Measurements from ENCODE around the gene KANSL1.
"Not testable (repeated sequence)": the region's sequence is repeated elsewhere in the genome, so short reads cannot be mapped to it uniquely, and the experiment has no call there.

KANSL1 gene

DNA sequence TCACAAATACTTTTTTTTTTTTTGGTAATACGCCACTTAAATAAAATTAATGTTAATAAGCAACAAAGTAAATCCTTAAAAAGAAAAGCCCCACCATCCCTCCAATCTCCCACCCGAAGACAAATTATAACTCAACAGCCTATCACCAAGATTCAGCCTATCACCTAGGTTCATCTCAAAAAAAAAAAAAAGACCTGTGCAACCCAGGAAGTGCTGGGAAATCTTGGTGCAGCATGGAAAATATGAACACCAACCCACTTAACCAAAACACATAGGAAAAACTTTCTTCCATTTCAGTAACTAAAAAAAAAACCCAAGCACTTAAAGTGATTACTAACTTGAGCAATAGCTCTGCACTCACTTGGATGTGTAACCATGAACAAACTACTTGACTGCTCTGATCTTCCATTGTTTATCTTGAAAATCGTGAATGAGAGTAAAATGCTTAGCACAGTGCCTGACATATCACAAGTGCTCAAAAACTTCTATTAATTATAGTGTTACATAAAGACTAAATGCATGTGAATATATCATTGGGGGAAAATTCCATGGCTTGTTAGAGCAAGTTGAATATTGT, 103.8 kb downstream of the KANSL1 start:
- H3K27ac ChIP-seq = no peak overlapping the region
- no peaks in the 10 kb centered on the region for H3K27me3 ChIP-seq
- H3K4me2 ChIP-seq = no peak overlapping the region
- H3K36me3 ChIP-seq = peaks cover 77% of the 10 kb centered on the region
- H3K9me3 ChIP-seq = no peaks in the 10 kb centered on the region
- no peak overlapping the region for H3K4me3 ChIP-seq
- TF ChIP-seq Cebpa-rat (IDR thresholded peaks at IDR 0.05) = no peak
- H3K9ac ChIP-seq = no peak overlapping the region
- H3K4me1 ChIP-seq = no peaks in the 10 kb centered on the region
- H4K20me1 ChIP-seq = peaks cover 97% of the 10 kb centered on the region

DNA sequence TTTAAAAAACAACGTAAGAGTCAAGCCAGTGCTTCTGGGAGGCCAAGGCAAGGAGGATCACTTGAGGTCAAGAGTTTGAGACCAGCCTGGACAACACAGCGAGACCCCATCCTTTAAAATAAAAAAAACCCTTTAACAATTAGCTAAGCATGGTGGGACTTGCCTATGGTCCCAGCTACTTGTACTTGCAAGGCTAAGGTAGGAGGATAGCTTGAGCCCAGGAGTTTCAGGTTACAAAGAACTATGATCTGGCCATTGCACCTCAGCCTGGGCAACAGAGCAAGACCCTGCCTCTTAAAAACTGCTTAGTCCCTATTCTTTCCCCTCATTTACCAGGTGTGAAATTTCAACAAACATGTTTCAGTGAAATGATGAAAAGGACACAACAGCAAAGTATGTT, 104.6 kb downstream of the KANSL1 start:
- Histone ChIP-seq H4K20me1 (peaks cover 97% of the 10 kb centered on the region), H3K27ac (no peak overlapping the region), H3K4me3 (no peak overlapping the region), H3K4me1 (no peaks in the 10 kb centered on the region), H3K27me3 (no peaks in the 10 kb centered on the region), H3K9ac (no peak overlapping the region), H3K36me3 (peaks cover 77% of the 10 kb centered on the region), H3K4me2 (no peak overlapping the region), H3K9me3 (no peaks in the 10 kb centered on the region)
- no peak for TF ChIP-seq Cebpa-rat (IDR thresholded peaks at IDR 0.05)

DNA sequence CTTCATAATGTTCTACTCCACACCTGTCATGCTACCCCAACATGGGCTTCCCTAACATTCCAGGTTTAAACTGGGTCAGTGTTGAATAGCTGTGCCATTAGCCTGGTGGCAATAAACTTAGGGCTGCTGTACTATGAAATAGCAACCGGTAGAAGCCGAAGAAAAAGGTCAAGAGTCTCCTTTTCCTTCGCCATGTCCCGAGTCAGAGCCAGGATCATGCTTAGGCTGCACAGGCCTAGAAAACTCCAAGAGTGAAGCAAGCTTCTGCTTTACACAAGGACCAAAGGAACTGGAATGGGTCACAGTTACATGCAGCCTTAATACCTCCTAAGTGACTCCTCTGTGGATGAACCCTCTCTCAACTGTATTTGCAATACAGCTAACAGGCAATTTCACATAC, 105.4 kb downstream of the KANSL1 start:
- not testable (repeated sequence) for H3K27ac ChIP-seq, H3K9ac ChIP-seq, H3K9me3 ChIP-seq, H3K4me1 ChIP-seq, H3K27me3 ChIP-seq, H3K4me3 ChIP-seq, H3K4me2 ChIP-seq
- Histone ChIP-seq H3K36me3 (peaks cover 74% of the 10 kb centered on the region), H4K20me1 (peaks cover 97% of the 10 kb centered on the region)

DNA sequence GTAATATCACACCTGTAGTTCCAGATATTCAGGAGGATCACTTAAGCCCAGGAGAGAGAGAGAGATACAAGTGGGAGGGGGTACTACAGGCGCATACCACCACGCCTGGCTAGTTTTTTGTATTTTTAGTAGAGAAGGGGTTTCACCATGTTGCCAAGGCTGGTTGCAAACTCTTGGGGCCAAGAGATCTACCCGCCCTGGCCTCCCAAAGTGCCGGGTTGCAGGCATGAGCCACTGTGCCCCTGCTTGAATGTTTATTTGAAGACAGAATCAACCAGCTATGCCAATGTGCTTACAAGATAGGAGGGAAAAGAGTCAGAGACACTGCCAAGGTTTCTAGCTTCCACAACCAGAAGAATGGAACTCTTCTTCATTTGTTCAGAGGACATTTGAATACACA, 106.4 kb downstream of the KANSL1 start:
- Histone ChIP-seq H4K20me1 (peaks cover 100% of the 10 kb centered on the region), H3K9me3 (no peaks in the 10 kb centered on the region), H3K27ac (no peak overlapping the region), H3K9ac (no peak overlapping the region), H3K4me2 (no peak overlapping the region), H3K4me1 (no peaks in the 10 kb centered on the region), H3K4me3 (no peak overlapping the region), H3K27me3 (no peaks in the 10 kb centered on the region), H3K36me3 (peaks cover 79% of the 10 kb centered on the region)
- TF ChIP-seq Cebpa-rat (IDR thresholded peaks at IDR 0.05) = no peak

DNA sequence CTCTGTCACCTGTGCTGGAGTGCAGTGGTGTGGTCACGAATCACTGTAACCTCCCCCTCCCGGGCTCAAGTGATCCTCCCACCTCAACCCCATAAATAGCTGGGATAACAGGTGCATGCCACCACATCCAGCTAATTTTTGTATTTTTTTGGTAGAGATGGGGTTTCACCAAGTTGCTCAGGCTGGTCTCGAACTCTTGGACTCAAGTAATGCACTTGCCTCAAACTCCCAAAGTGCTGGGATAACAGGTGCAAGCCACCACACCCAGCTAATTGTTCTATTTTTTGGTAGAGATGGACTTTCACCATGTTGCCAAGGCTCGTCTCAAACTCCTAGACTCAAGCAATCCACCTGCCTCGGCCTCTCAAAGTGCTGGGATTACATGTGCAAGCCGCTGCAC, 107.7 kb downstream of the KANSL1 start:
- H3K27me3 ChIP-seq = no peaks in the 10 kb centered on the region
- H4K20me1 ChIP-seq = peaks cover 99% of the 10 kb centered on the region
- no peaks in the 10 kb centered on the region for H3K9me3 ChIP-seq
- TF ChIP-seq Cebpa-rat (IDR thresholded peaks at IDR 0.05) = no peak
- peaks cover 82% of the 10 kb centered on the region for H3K36me3 ChIP-seq
- H3K4me3 ChIP-seq = no peak overlapping the region
- H3K4me1 ChIP-seq = no peaks in the 10 kb centered on the region
- H3K4me2 ChIP-seq = no peak overlapping the region
- no peak overlapping the region for H3K27ac ChIP-seq
- no peak overlapping the region for H3K9ac ChIP-seq

DNA sequence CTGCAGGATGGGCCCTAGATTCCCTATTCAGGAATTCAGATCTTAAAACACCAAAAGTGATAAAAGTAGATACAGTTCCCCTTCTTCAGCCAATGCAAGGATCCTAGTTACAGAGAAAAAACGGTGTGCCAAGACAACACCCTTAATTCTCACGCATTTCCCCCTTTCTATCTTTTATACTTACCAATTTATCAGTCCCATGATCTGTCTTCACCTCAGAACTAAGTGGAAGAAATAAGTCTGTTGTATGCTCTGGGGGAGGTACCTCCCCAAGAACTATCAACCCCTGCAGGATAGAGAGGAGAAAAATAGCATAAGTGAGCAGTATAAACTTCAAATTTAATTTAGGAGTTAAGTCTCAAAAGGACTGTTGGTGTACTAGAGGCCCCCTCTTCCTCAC, 111.0 kb downstream of the KANSL1 start:
- no peak overlapping the region for H3K27ac ChIP-seq
- H3K4me3 ChIP-seq = no peak overlapping the region

DNA sequence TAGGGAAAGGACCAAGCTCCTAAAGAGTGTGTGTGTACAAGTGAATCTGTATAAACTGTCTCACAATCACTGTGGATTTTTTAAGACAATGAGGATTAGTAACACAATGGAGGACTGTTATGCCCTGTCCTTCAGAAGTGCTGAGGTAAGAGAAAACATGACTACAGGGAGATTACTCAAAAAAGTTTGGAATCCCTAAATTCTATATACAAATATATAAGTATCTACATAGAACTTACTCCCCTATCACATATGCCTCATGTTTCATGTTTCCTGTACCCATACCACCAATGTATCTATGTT, 112.3 kb downstream of the KANSL1 start:
- H3K4me2 ChIP-seq = no peak overlapping the region
- H3K27me3 ChIP-seq = no peaks in the 10 kb centered on the region
- H3K9ac ChIP-seq = no peak overlapping the region
- H3K4me1 ChIP-seq = no peaks in the 10 kb centered on the region
- H4K20me1 ChIP-seq = peaks cover 95% of the 10 kb centered on the region
- no peak overlapping the region for H3K27ac ChIP-seq
- TF ChIP-seq Cebpa-rat (IDR thresholded peaks at IDR 0.05) = no peak
- H3K9me3 ChIP-seq = no peaks in the 10 kb centered on the region
- peaks cover 74% of the 10 kb centered on the region for H3K36me3 ChIP-seq
- no peak overlapping the region for H3K4me3 ChIP-seq

More for the DNA sequence above, 111.0 kb downstream of the KANSL1 start:
- no peaks in the 10 kb centered on the region for H3K4me1 ChIP-seq
- TF ChIP-seq Cebpa-rat (IDR thresholded peaks at IDR 0.05) = no peak
- H3K36me3 ChIP-seq = peaks cover 79% of the 10 kb centered on the region
- no peak overlapping the region for H3K4me2 ChIP-seq
- H3K27me3 ChIP-seq = no peaks in the 10 kb centered on the region
- H3K9ac ChIP-seq = no peak overlapping the region
- H3K9me3 ChIP-seq = no peaks in the 10 kb centered on the region
- H4K20me1 ChIP-seq = peaks cover 98% of the 10 kb centered on the region

DNA sequence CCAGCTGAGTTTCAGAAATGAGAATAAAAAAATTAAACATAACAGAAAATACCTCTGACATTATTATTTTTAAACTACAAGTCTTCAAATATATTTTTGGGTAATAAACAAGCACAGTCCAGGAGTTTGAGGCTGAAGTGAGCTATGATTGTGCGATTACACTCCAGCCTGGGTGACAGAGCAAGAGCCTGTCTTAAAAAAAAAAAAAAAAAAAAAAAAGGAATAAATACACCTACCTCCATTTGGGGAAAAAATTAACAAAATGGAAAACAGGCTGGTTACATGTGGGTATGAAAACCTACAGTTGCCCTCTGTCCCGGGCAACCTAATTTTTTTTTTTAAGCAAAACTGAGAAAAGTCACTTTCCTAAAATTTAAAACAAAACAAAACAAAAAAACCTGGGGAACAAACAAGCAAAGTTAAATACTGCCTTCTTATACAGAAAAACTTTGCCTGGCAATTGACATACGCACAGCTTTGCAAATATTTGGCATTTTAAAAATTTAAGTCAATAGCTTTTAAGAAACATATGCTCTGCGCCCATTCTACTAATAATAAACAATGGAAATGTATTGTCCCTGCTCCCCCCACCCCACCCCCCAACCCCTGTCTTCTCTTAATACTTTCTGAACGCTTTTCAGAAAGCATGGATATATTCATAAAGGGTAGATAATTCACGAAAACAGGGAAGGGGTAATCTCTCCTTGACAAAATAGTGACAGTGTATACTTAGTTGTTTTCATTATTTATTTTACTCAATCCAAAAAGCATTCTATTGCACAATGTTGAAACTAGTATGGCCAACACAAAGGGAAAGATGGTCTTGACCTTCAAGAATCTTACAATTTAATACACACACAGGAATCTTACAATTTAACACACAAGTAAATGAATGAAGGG, 112.9 kb downstream of the KANSL1 start:
- no peak overlapping the region for H3K4me3 ChIP-seq
- H3K4me2 ChIP-seq = no peak overlapping the region
- TF ChIP-seq Cebpa-rat (IDR thresholded peaks at IDR 0.05) = no peak
- no peak overlapping the region for H3K27ac ChIP-seq
- no peak overlapping the region for H3K9ac ChIP-seq
- peaks cover 75% of the 10 kb centered on the region for H3K36me3 ChIP-seq
- no peaks in the 10 kb centered on the region for H3K27me3 ChIP-seq
- H3K4me1 ChIP-seq = no peaks in the 10 kb centered on the region
- peaks cover 95% of the 10 kb centered on the region for H4K20me1 ChIP-seq
- no peaks in the 10 kb centered on the region for H3K9me3 ChIP-seq

DNA sequence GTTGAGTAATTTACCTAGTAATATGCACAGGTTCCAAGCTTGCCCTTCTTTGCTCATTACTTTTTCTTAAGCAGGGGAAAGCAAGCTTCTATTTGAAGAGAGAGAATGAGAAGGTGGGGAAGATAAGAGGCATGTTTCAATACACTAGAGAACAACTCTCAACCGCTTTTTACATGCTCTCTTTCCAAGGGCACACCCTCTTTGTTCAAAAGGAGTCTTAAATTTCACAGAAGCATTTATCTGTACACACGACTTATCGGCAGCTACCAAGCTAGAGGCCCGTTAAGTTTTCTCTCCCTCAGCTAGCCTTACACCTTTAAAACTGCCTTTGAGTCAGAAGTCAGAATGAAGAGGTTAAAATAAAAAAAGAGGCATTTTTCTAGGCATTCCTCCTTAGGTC, 114.6 kb downstream of the KANSL1 start:
- peaks cover 79% of the 10 kb centered on the region for H3K36me3 ChIP-seq
- no peaks in the 10 kb centered on the region for H3K4me1 ChIP-seq
- no peak overlapping the region for H3K4me2 ChIP-seq
- H3K27ac ChIP-seq = no peak overlapping the region
- H3K4me3 ChIP-seq = no peak overlapping the region
- no peaks in the 10 kb centered on the region for H3K9me3 ChIP-seq
- TF ChIP-seq Cebpa-rat (IDR thresholded peaks at IDR 0.05) = no peak
- no peak overlapping the region for H3K9ac ChIP-seq
- no peaks in the 10 kb centered on the region for H3K27me3 ChIP-seq
- H4K20me1 ChIP-seq = peaks cover 95% of the 10 kb centered on the region

DNA sequence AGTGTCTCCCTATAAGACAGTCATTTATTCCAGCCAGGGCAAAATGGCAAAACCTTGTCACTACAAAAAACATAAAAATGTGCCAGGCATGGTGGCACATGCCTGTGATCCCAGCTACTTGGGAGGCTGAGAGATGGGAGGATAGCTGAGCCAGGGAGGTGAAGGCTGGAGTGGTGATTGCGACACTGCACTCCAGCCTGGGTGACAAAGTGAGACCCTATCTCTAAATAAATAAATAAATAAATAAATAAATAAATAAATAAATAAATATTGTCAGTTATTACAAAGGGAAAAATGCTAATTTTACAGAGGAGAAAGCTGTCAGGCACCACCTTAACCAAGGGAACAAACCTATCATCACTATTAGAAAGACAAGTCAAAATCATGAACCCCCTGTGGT, 118.7 kb downstream of the KANSL1 start:
- no peaks in the 10 kb centered on the region for H3K27me3 ChIP-seq
- no peak for TF ChIP-seq Cebpa-rat (IDR thresholded peaks at IDR 0.05)
- no peak overlapping the region for H3K4me2 ChIP-seq

More for the DNA sequence above, 118.7 kb downstream of the KANSL1 start:
- H3K4me3 ChIP-seq = no peak overlapping the region
- peaks cover 97% of the 10 kb centered on the region for H4K20me1 ChIP-seq
- H3K9ac ChIP-seq = no peak overlapping the region
- no peaks in the 10 kb centered on the region for H3K9me3 ChIP-seq
- no peak overlapping the region for H3K27ac ChIP-seq
- no peaks in the 10 kb centered on the region for H3K4me1 ChIP-seq
- peaks cover 56% of the 10 kb centered on the region for H3K36me3 ChIP-seq

Measured in BLaER1 (cell line).